GM10266 (cell line): ENCODE data around the gene KREMEN1.

Experiments used
- DNase-seq: peaks from one replicate; pipeline ENCODE4 v3.0.0; 2012; ENCODE audit errors: extremely low spot score
- TF ChIP-seq, protein P1 (sequence below): IDR thresholded peaks from 2 replicates; pipeline ENCODE4 v1.5.1; 2012; ENCODE audit warnings: mild to moderate bottlenecking, low read depth; ENCODE audit not compliant: control insufficient read depth, insufficient read depth; ENCODE audit errors: missing control alignments

Gene KREMEN1

GRCh38 chr22:29089507-29089906 is 16.7 kb downstream of the KREMEN1 start:
- TF ChIP-seq, protein P1, sequence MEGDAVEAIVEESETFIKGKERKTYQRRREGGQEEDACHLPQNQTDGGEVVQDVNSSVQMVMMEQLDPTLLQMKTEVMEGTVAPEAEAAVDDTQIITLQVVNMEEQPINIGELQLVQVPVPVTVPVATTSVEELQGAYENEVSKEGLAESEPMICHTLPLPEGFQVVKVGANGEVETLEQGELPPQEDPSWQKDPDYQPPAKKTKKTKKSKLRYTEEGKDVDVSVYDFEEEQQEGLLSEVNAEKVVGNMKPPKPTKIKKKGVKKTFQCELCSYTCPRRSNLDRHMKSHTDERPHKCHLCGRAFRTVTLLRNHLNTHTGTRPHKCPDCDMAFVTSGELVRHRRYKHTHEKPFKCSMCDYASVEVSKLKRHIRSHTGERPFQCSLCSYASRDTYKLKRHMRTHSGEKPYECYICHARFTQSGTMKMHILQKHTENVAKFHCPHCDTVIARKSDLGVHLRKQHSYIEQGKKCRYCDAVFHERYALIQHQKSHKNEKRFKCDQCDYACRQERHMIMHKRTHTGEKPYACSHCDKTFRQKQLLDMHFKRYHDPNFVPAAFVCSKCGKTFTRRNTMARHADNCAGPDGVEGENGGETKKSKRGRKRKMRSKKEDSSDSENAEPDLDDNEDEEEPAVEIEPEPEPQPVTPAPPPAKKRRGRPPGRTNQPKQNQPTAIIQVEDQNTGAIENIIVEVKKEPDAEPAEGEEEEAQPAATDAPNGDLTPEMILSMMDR = no peak
- no peak for DNase-seq

- no peak for DNase-seq
- TF ChIP-seq, protein P1 = no peak
Observed at GRCh38 chr22:29090039-29090438, 17.2 kb downstream of the KREMEN1 start.

GRCh38 chr22:29092243-29092642 is 19.4 kb downstream of the KREMEN1 start:
- TF ChIP-seq, protein P1 = no peak
- DNase-seq = no peak

- no peak for DNase-seq
- TF ChIP-seq, protein P1 = no peak
Observed at GRCh38 chr22:29093030-29093429, 20.2 kb downstream of the KREMEN1 start.

GRCh38 chr22:29093501-29094300 is 20.9 kb downstream of the KREMEN1 start:
- TF ChIP-seq, protein P1 = no peak
- no peak for DNase-seq

- TF ChIP-seq, protein P1 = no peak
- DNase-seq = no peak
Observed at GRCh38 chr22:29095459-29095858, 22.6 kb downstream of the KREMEN1 start.
